HCT116 (cell line): ENCODE results near the gene LCN6. TPM values are rescaled to one million over a fixed set of nuclear protein-coding genes. Genes with fewer than 3 reads are reported as not detected.

ENCODE experiments used
- ATAC-seq: fragments of 200-7000 bp; cut with Tn5 transposase; 2 replicates; pipeline ENCODE4 v1.9.1; 2020; ENCODE audit warnings: mild to moderate bottlenecking, moderate library complexity
- BruUV-seq: library from RNA; stranded (reverse); fragments of 400-500 nt; replicated peaks from 2 replicates; lab custom pipeline; 2021; lab: Mats Ljungman, UMichigan
- CTCF ChIA-PET: fragments of 300-600 bp; sonication (Branson Sonifier 250); formaldehyde crosslinking; loops from one replicate; lab custom pipeline; 2021; ENCODE audit warnings: antibody characterized with exemption; lab: Charles Lee
- POLR2A ChIA-PET: fragments of 300-600, 350-600 bp; sonication (Branson Sonifier 250); formaldehyde crosslinking; loops from one replicate; lab custom pipeline; 2021; ENCODE audit warnings: antibody characterized with exemption; lab: Charles Lee
- RAD21 ChIA-PET, 2 experiments: fragments of 300-600 bp; sonication (Branson Sonifier 250); formaldehyde crosslinking; loops; one replicate each; lab custom pipeline; 2023; ENCODE audit warnings: low total read pairs in 2 of 2; ENCODE audit not compliant: uncharacterized antibody in 2 of 2, unreplicated experiment in 2 of 2, low non-redundant PET in 1 of 2; lab: Charles Lee
- DNase-seq: peaks from one replicate; pipeline ENCODE4 v3.0.0-alpha.2; 2010; ENCODE audit warnings: low read depth, low spot score
- H2AFZ ChIP-seq: fragments of 200-600 bp; shearing (Covaris generic), sonication (generic); 2 replicates; pipeline ENCODE4 v1.6.1; 2017; ENCODE audit warnings: low read depth, mixed run types, mixed read lengths, antibody characterized with exemption, low read length; ENCODE audit not compliant: poor library complexity, severe bottlenecking
- H3K27ac ChIP-seq: 2 replicates; pipeline ENCODE4 v1.5.1; 2012; ENCODE audit warnings: low read depth, low read length
- H3K27me3 ChIP-seq: fragments of 200-600 bp; sonication (generic); 2 replicates; pipeline ENCODE4 v1.6.1; 2016; ENCODE audit warnings: mixed run types, low read length, mixed read lengths; ENCODE audit not compliant: insufficient read depth
- H3K36me3 ChIP-seq, 2 experiments: fragments of 200-500 bp in 1 of 2; fragments of 200-600 bp in 1 of 2; sonication (Bioruptor generic) in 1 of 2; sonication (generic) in 1 of 2; 2 replicates each; pipeline versions ENCODE4 v1.5.1 to v1.6.1; 2014 to 2016; ENCODE audit warnings: low read length in 2 of 2, inconsistent platforms in 1 of 2, mixed read lengths in 1 of 2, mixed run types in 1 of 2; ENCODE audit not compliant: insufficient read depth in 2 of 2, control insufficient read depth in 1 of 2
- H3K4me1 ChIP-seq, 2 experiments: fragments of 200-600 bp in 1 of 2; sonication (generic) in 1 of 2; 2 replicates each; pipeline versions ENCODE4 v1.5.1 to v1.6.1; 2012 to 2017; ENCODE audit warnings: low read length in 2 of 2, inconsistent platforms in 1 of 2, mild to moderate bottlenecking in 1 of 2, mixed read lengths in 1 of 2, mixed run types in 1 of 2, moderate library complexity in 1 of 2; ENCODE audit not compliant: insufficient read depth in 2 of 2, control insufficient read depth in 1 of 2
- H3K4me2 ChIP-seq: fragments of 200-600 bp; sonication (generic); 2 replicates; pipeline ENCODE4 v1.6.1; 2017; ENCODE audit warnings: mixed run types, low read length, mixed read lengths
- H3K4me3 ChIP-seq, 2 experiments: fragments of 200-600 bp in 1 of 2; sonication (generic) in 1 of 2; replicated peaks in 1 of 2; 2 replicates each; pipeline ENCODE4 v1.5.1; 2011 to 2016; ENCODE audit warnings: low read length in 2 of 2, control low read depth in 1 of 2, low read depth in 1 of 2, mild to moderate bottlenecking in 1 of 2, mixed read lengths in 1 of 2, mixed run types in 1 of 2
- H3K79me2 ChIP-seq: fragments of 200-600 bp; sonication (generic); 2 replicates; pipeline ENCODE4 v1.6.1; 2017; ENCODE audit warnings: mild to moderate bottlenecking, mixed run types, low read length, moderate library complexity, mixed read lengths; ENCODE audit not compliant: insufficient read depth
- H3K9ac ChIP-seq: fragments of 200-600 bp; sonication (generic); 2 replicates; pipeline ENCODE4 v1.6.1; 2016; ENCODE audit warnings: low read length, mixed read lengths
- H3K9me2 ChIP-seq: fragments of 200-600 bp; sonication (generic), shearing (Covaris generic); 2 replicates; pipeline ENCODE4 v1.6.1; 2017; ENCODE audit warnings: mixed run types, mild to moderate bottlenecking, moderate library complexity; ENCODE audit not compliant: insufficient read depth
- H3K9me3 ChIP-seq, 2 experiments: fragments of 200-500 bp in 1 of 2; fragments of 200-600 bp in 1 of 2; sonication (Bioruptor generic) in 1 of 2; sonication (generic) in 1 of 2; 2 replicates each; pipeline ENCODE4 v1.6.1; 2014 to 2017; ENCODE audit warnings: low read length in 2 of 2, mixed read lengths in 2 of 2, inconsistent platforms in 1 of 2, low read depth in 1 of 2, mild to moderate bottlenecking in 1 of 2, mixed run types in 1 of 2, moderate library complexity in 1 of 2; ENCODE audit not compliant: control insufficient read depth in 1 of 2, insufficient read depth in 1 of 2
- H4K20me1 ChIP-seq: fragments of 200-600 bp; sonication (generic), shearing (Covaris generic); 2 replicates; pipeline ENCODE4 v1.6.1; 2017; ENCODE audit warnings: mixed run types, mild to moderate bottlenecking, moderate library complexity; ENCODE audit not compliant: insufficient read depth
- CEBPB ChIP-seq: IDR thresholded peaks from 2 replicates; pipeline ENCODE4 v1.6.1; 2012; ENCODE audit warnings: low read depth
- EZH2 ChIP-seq: fragments of 200-600 bp; sonication (generic); IDR thresholded peaks from 2 replicates; pipeline ENCODE4 v1.6.1; 2017; ENCODE audit warnings: antibody characterized with exemption, mixed run types
- FOSL1 ChIP-seq: IDR thresholded peaks from 2 replicates; pipeline ENCODE4 v1.6.1; 2012; ENCODE audit warnings: low read depth
- JUND ChIP-seq: IDR thresholded peaks from 2 replicates; pipeline ENCODE4 v1.6.1; 2012
- POLR2A ChIP-seq: IDR thresholded peaks from 2 replicates; pipeline ENCODE4 v1.7.0; 2011; ENCODE audit warnings: borderline replicate concordance; ENCODE audit not compliant: insufficient read depth, insufficient read length; ENCODE audit errors: extremely low read depth
- POLR2AphosphoS5 ChIP-seq: IDR thresholded peaks from 2 replicates; pipeline ENCODE4 v1.6.1; 2011; ENCODE audit warnings: mild to moderate bottlenecking, low read depth, low read length, moderate library complexity
- RAD21 ChIP-seq: IDR thresholded peaks from 2 replicates; pipeline ENCODE4 v1.6.1; 2012; ENCODE audit warnings: low read depth, mild to moderate bottlenecking
- SIN3A ChIP-seq: IDR thresholded peaks from 2 replicates; pipeline ENCODE4 v1.6.1; 2012; ENCODE audit warnings: low read depth
- SP1 ChIP-seq: IDR thresholded peaks from 2 replicates; pipeline ENCODE4 v1.6.1; 2012; ENCODE audit warnings: low read depth
- SRF ChIP-seq: IDR thresholded peaks from 2 replicates; pipeline ENCODE4 v1.6.1; 2012; ENCODE audit warnings: low read depth
- TCF7L2 ChIP-seq: IDR thresholded peaks from 2 replicates; pipeline ENCODE4 v1.7.0; 2011; ENCODE audit warnings: borderline replicate concordance, inconsistent platforms; ENCODE audit not compliant: insufficient read depth, insufficient read length; ENCODE audit errors: extremely low read depth
- YY1 ChIP-seq: IDR thresholded peaks from 2 replicates; pipeline ENCODE4 v1.6.1; 2011; ENCODE audit warnings: low read length, low read depth, moderate library complexity, mild to moderate bottlenecking; ENCODE audit not compliant: insufficient replicate concordance; ENCODE audit errors: extremely low read depth
- intact Hi-C: fragments of 100-400 bp; cut with micrococcal nuclease; formaldehyde crosslinking; loops from 2 replicates; pipeline ENCODE4 v1.10.0; 2022
- total RNA-seq: library from RNA; stranded (reverse); gene quantifications from one replicate; pipeline ENCODE4 v1.2.1, GENCODE V29; 2021; ENCODE audit not compliant: unreplicated experiment
- TF ChIP-seq, protein P1 (sequence below): IDR thresholded peaks from 2 replicates; pipeline ENCODE4 v1.6.1; 2011; ENCODE audit warnings: mild to moderate bottlenecking, low read length, moderate library complexity; ENCODE audit not compliant: insufficient replicate concordance; ENCODE audit errors: extremely low read depth
- TF ChIP-seq, protein P2 (sequence below): IDR thresholded peaks from 2 replicates; pipeline ENCODE4 v1.6.1; 2012
- TF ChIP-seq, protein P3 (sequence below): IDR thresholded peaks from 2 replicates; pipeline ENCODE4 v1.6.1; 2012; ENCODE audit warnings: low read depth
- TF ChIP-seq, protein P4 (sequence below), 3 experiments: fragments of 200-600 bp in 1 of 3; sonication (generic) in 1 of 3; IDR thresholded peaks in 2 of 3; conservative IDR thresholded peaks in 1 of 3; 2 replicates each; pipeline ENCODE4 v1.5.1; 2012 to 2017; ENCODE audit warnings: low read depth in 2 of 3, low read length in 2 of 3, antibody characterized with exemption in 1 of 3, borderline replicate concordance in 1 of 3, control low read depth in 1 of 3, mild to moderate bottlenecking in 1 of 3, mixed read lengths in 1 of 3, mixed run types in 1 of 3, moderate library complexity in 1 of 3; ENCODE audit not compliant: insufficient read depth in 1 of 3

LCN6 gene
- total RNA-seq, 1 experiment from 2014 or later, result not detected

DNA sequence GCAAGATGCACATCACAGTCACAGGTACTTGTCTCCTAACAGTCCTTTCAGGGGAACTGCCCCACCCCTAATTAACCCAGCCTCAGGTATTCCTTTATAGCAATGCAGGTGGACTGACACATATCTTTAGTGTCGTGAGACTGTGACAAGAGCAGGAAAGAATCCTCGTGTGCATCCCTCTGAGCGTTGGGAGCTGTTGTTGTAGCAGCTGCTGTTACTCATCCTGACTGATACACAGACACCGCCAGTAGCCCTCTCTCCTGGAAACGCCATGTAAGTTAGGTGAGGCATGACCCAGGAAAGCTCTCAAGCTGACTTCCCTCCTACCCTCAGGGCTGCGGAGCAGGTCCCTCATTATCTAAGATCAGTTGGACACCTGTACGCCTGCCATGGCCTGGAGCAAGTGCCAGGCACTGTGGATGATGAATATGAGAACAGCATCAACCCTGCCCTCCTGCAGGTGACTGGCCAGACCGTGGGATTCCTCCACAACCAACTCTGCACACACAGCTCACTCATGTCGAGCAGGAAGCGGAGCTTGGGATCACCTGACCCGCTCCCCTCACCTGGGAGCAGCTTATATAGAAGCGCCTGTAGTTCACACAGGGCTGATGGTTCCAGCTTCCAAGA lies 26.2 kb upstream of the LCN6 start:
- Histone ChIP-seq H3K9me3 (peaks cover 6 to 16% of the 10 kb centered on the region in 2 experiments; a peak in 2 of 4 replicates), H3K9me2 (no peaks in the 10 kb centered on the region), H3K4me3 (no peak overlapping the region), H3K79me2 (no peaks in the 10 kb centered on the region), H2AFZ (no peak overlapping the region), H3K9ac (no peak overlapping the region), H3K36me3 (no peaks in the 10 kb centered on the region), H3K27ac (no peak overlapping the region), H3K27me3 (no peaks in the 10 kb centered on the region), H3K4me1 (peaks cover 0 to 3% of the 10 kb centered on the region in 2 experiments; a peak in 1 of 4 replicates), H3K4me2 (no peak overlapping the region), H4K20me1 (no peaks in the 10 kb centered on the region)
- POLR2A ChIA-PET, result no interaction called here
- CTCF ChIA-PET, result no interaction called here
- BruUV-seq, result no TSS peak
- intact Hi-C loops, result no loop called here
- ATAC-seq (no peak), DNase-seq (no peak)
- RAD21 ChIA-PET, result no interaction called here
- TF ChIP-seq SRF (no peak), YY1 (no peak), JUND (no peak), CEBPB (no peak), FOSL1 (no peak), SP1 (no peak), RAD21 (no peak), SIN3A (no peak), POLR2A (no peak), TCF7L2 (no peak), EZH2 (no peak), POLR2AphosphoS5 (no peak)
- TF ChIP-seq, protein P1, sequence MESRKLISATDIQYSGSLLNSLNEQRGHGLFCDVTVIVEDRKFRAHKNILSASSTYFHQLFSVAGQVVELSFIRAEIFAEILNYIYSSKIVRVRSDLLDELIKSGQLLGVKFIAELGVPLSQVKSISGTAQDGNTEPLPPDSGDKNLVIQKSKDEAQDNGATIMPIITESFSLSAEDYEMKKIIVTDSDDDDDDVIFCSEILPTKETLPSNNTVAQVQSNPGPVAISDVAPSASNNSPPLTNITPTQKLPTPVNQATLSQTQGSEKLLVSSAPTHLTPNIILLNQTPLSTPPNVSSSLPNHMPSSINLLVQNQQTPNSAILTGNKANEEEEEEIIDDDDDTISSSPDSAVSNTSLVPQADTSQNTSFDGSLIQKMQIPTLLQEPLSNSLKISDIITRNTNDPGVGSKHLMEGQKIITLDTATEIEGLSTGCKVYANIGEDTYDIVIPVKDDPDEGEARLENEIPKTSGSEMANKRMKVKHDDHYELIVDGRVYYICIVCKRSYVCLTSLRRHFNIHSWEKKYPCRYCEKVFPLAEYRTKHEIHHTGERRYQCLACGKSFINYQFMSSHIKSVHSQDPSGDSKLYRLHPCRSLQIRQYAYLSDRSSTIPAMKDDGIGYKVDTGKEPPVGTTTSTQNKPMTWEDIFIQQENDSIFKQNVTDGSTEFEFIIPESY, result no peak
- TF ChIP-seq, protein P2, sequence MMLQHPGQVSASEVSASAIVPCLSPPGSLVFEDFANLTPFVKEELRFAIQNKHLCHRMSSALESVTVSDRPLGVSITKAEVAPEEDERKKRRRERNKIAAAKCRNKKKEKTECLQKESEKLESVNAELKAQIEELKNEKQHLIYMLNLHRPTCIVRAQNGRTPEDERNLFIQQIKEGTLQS, result no peak
- TF ChIP-seq, protein P3, sequence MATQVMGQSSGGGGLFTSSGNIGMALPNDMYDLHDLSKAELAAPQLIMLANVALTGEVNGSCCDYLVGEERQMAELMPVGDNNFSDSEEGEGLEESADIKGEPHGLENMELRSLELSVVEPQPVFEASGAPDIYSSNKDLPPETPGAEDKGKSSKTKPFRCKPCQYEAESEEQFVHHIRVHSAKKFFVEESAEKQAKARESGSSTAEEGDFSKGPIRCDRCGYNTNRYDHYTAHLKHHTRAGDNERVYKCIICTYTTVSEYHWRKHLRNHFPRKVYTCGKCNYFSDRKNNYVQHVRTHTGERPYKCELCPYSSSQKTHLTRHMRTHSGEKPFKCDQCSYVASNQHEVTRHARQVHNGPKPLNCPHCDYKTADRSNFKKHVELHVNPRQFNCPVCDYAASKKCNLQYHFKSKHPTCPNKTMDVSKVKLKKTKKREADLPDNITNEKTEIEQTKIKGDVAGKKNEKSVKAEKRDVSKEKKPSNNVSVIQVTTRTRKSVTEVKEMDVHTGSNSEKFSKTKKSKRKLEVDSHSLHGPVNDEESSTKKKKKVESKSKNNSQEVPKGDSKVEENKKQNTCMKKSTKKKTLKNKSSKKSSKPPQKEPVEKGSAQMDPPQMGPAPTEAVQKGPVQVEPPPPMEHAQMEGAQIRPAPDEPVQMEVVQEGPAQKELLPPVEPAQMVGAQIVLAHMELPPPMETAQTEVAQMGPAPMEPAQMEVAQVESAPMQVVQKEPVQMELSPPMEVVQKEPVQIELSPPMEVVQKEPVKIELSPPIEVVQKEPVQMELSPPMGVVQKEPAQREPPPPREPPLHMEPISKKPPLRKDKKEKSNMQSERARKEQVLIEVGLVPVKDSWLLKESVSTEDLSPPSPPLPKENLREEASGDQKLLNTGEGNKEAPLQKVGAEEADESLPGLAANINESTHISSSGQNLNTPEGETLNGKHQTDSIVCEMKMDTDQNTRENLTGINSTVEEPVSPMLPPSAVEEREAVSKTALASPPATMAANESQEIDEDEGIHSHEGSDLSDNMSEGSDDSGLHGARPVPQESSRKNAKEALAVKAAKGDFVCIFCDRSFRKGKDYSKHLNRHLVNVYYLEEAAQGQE, result no peak
- TF ChIP-seq, protein P4, sequence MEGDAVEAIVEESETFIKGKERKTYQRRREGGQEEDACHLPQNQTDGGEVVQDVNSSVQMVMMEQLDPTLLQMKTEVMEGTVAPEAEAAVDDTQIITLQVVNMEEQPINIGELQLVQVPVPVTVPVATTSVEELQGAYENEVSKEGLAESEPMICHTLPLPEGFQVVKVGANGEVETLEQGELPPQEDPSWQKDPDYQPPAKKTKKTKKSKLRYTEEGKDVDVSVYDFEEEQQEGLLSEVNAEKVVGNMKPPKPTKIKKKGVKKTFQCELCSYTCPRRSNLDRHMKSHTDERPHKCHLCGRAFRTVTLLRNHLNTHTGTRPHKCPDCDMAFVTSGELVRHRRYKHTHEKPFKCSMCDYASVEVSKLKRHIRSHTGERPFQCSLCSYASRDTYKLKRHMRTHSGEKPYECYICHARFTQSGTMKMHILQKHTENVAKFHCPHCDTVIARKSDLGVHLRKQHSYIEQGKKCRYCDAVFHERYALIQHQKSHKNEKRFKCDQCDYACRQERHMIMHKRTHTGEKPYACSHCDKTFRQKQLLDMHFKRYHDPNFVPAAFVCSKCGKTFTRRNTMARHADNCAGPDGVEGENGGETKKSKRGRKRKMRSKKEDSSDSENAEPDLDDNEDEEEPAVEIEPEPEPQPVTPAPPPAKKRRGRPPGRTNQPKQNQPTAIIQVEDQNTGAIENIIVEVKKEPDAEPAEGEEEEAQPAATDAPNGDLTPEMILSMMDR (IDR thresholded peaks at IDR 0.05 in 2 of 3, conservative IDR thresholded peaks at IDR 0.05 in 1 of 3; ENCODE audit: borderline replicate concordance in 1 of 3, insufficient read depth in 1 of 3, low read depth in 2 of 3, low read length in 2 of 3), result no peak
